ENCODE measurements around the gene ING1. TPM values are rescaled to one million over a fixed set of nuclear protein-coding genes. Genes with fewer than 3 reads are reported as not detected.

Gene ING1
- total RNA-seq (2014; rRNA removed) = 17.9 and 20.8 TPM in 2 replicates
- Bru-seq, nascent RNA = percentile 63 among the genes with signal in this experiment
- BruChase-seq, experiment 1, labeled RNA remaining after a 6-hour chase = percentile 78 among the genes with signal in this experiment
- BruChase-seq, experiment 2, labeled RNA remaining after a 2-hour chase = percentile 78 among the genes with signal in this experiment
- long read RNA-seq, full-length matches to known transcripts = 100 of 122 reads
- long read RNA-seq, partial matches to known transcripts = 19 of 122 reads
- long read RNA-seq, other reads (novel, unspliced or antisense) = 3 of 122 reads

GRCh38 chr13:110713642-110713952, at the start of gene ING1:
Gene ING1, plus strand, starts transcription at chr13:110713700. Its CDS starts 450 bp downstream, at chr13:110714150.
- Histone ChIP-seq H3K4me1 (ENCODE audit: insufficient read depth, low read length) (peaks cover 8% of the 10 kb centered on the region), H3K79me2 (ENCODE audit: low read length) (peaks cover 47% of the 10 kb centered on the region), H3K9me3 (ENCODE audit: low read length) (no peaks in the 10 kb centered on the region), H3K9me2 (replicated peaks; ENCODE audit: low read length) (no peaks in the 10 kb centered on the region), H4K20me1 (ENCODE audit: low read length) (peaks cover 18% of the 10 kb centered on the region; the same call in 1 of the 2 replicates), H3F3A (ENCODE audit: low read length, unreplicated experiment) (no peaks in the 10 kb centered on the region), H3K27ac (ENCODE audit: low read length) (peak within 1 kb of the TSS; percentile 90), H3K27me3 (ENCODE audit: low read length) (no peaks in the 10 kb centered on the region), H3K4me2 (ENCODE audit: low read length) (peak within 1 kb of the TSS; percentile 88), H3K4me3 (ENCODE audit: low read length) (peak within 1 kb of the TSS; percentile 80), H3K9ac (ENCODE audit: low read length) (peak within 1 kb of the TSS; percentile 98), H3K36me3 (ENCODE audit: low read depth, low read length) (no peaks in the 10 kb centered on the region), H2AFZ (ENCODE audit: low read length) (peak within 1 kb of the TSS; percentile 92)
- intact Hi-C loops (cut with micrococcal nuclease) = loop anchor here (2.0 kb wide), 1 partner anchor 99 kb away; the partner anchor contains the start of gene NAXD
- CTCF ChIA-PET = no interaction called here
- POLR2A ChIA-PET (ENCODE audit: unreplicated experiment) = no interaction called here
- TF ChIP-seq CTCF (conservative IDR thresholded peaks at IDR 0.05; ENCODE audit: low read depth, low read length) (no peak), EZH2 (IDR thresholded peaks at IDR 0.05; ENCODE audit: low read length, unreplicated experiment) (no peak), EZH2phosphoT487 (IDR thresholded peaks at IDR 0.05; ENCODE audit: borderline replicate concordance, low read length) (no peak)
- no TSS peak for BruUV-seq (replicated peaks)
- DNase-seq (no peak), ATAC-seq (no peak)

- no peak for ATAC-seq
- no peak overlapping the region for H3K4me2 ChIP-seq (ENCODE audit: low read length)
- no peak overlapping the region for H2AFZ ChIP-seq (ENCODE audit: low read length)
- H3K4me3 ChIP-seq (ENCODE audit: low read length) = no peak overlapping the region
- H3F3A ChIP-seq (ENCODE audit: low read length, unreplicated experiment) = no peaks in the 10 kb centered on the region
- H3K36me3 ChIP-seq (ENCODE audit: low read depth, low read length) = peaks cover 43% of the 10 kb centered on the region
- no peaks in the 10 kb centered on the region for H3K9me3 ChIP-seq (ENCODE audit: low read length)
- H3K4me1 ChIP-seq (ENCODE audit: insufficient read depth, low read length) = no peaks in the 10 kb centered on the region
- H4K20me1 ChIP-seq (ENCODE audit: low read length) = no peaks in the 10 kb centered on the region
- H3K9me2 ChIP-seq (replicated peaks; ENCODE audit: low read length) = no peaks in the 10 kb centered on the region
- no TSS peak for BruUV-seq (replicated peaks)
- H3K27ac ChIP-seq (ENCODE audit: low read length) = no peak overlapping the region
- no peak for DNase-seq
- intact Hi-C loops (cut with micrococcal nuclease) = no loop called here
- TF ChIP-seq EZH2phosphoT487 (IDR thresholded peaks at IDR 0.05; ENCODE audit: borderline replicate concordance, low read length) (no peak), CTCF (conservative IDR thresholded peaks at IDR 0.05; ENCODE audit: low read depth, low read length) (no peak), EZH2 (IDR thresholded peaks at IDR 0.05; ENCODE audit: low read length, unreplicated experiment) (no peak)
- CTCF ChIA-PET = no interaction called here
- POLR2A ChIA-PET (ENCODE audit: unreplicated experiment) = no interaction called here
- no peak overlapping the region for H3K9ac ChIP-seq (ENCODE audit: low read length)
- no peaks in the 10 kb centered on the region for H3K79me2 ChIP-seq (ENCODE audit: low read length)
- no peaks in the 10 kb centered on the region for H3K27me3 ChIP-seq (ENCODE audit: low read length)
These were observed 49.5 kb upstream of the ING1 start for GRCh38 chr13:110664041-110664440.

GRCh38 chr13:110664673-110665072, 48.8 kb upstream of the ING1 start:
- peaks cover 43% of the 10 kb centered on the region for H3K36me3 ChIP-seq (ENCODE audit: low read depth, low read length)
- CTCF ChIA-PET = no interaction called here

More at GRCh38 chr13:110664673-110665072, 48.8 kb upstream of the ING1 start:
- Histone ChIP-seq H3K27me3 (ENCODE audit: low read length) (no peaks in the 10 kb centered on the region), H3K27ac (ENCODE audit: low read length) (no peak overlapping the region), H3K4me3 (ENCODE audit: low read length) (no peak overlapping the region), H3K9me3 (ENCODE audit: low read length) (no peaks in the 10 kb centered on the region), H2AFZ (ENCODE audit: low read length) (no peak overlapping the region), H3K79me2 (ENCODE audit: low read length) (no peaks in the 10 kb centered on the region), H4K20me1 (ENCODE audit: low read length) (no peaks in the 10 kb centered on the region), H3K9ac (ENCODE audit: low read length) (no peak overlapping the region), H3K4me1 (ENCODE audit: insufficient read depth, low read length) (no peaks in the 10 kb centered on the region), H3K9me2 (replicated peaks; ENCODE audit: low read length) (no peaks in the 10 kb centered on the region), H3K4me2 (ENCODE audit: low read length) (no peak overlapping the region), H3F3A (ENCODE audit: low read length, unreplicated experiment) (no peaks in the 10 kb centered on the region)
- BruUV-seq (replicated peaks) = no TSS peak
- DNase-seq = no peak
- no peak for TF ChIP-seq EZH2 (IDR thresholded peaks at IDR 0.05; ENCODE audit: low read length, unreplicated experiment)
- TF ChIP-seq EZH2phosphoT487 (IDR thresholded peaks at IDR 0.05; ENCODE audit: borderline replicate concordance, low read length) = no peak
- TF ChIP-seq CTCF (conservative IDR thresholded peaks at IDR 0.05; ENCODE audit: low read depth, low read length) = no peak
- POLR2A ChIA-PET (ENCODE audit: unreplicated experiment) = no interaction called here
- no peak for ATAC-seq
- intact Hi-C loops (cut with micrococcal nuclease) = no loop called here
